Dedifferentiated amniotic fluid mesenchymal stem cell (primary cell): Measurements from ENCODE around the gene FRMD6.

Experiments
- DNase-seq: peaks from one replicate; pipeline ENCODE4 v3.0.0-alpha.2; 2016; ENCODE audit errors: extremely low spot score

The FRMD6 gene

GRCh38 chr14:51780006-51780692, 128.4 kb downstream of the FRMD6 start:
- DNase-seq: peak; percentile 70
